NCI-H510A (cell line): ENCODE measurements around the gene TCF3.

Source experiments
- DNase-seq: peaks from one replicate; lab custom pipeline; 2025; lab: John Stamatoyannopoulos, UW

The TCF3 gene

GRCh38 chr19:1630012-1630411 lies 22.4 kb downstream of the TCF3 start:
- DNase-seq = no peak

DNA sequence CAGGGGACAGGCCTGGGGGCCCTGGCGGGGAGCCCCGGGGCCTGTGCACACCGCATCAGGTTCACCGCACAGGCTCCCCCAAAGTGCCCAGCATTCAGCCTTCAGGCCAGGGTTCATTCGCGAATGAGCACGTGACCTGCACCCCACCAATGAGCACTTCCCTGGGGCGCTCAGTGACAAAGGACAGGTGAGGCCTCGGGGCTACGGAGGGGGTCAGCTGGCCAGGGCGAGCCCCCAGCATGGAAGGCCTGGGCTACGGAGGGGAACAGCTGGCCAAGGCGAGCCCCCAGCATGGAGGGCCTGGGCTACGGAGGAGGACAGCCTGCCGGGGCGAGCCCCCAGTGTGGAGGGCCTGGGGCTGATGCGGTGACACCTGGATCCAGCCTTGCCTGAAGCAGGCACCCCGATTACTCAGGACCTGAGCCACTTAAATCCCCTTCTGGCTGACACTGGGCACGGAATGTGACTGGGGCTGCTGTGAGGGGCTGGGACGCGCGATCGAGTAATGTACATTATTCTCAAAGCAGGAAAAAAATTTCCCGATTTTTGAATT lies 23.1 kb downstream of the TCF3 start:
- no peak for DNase-seq

- DNase-seq = no peak
Observed at GRCh38 chr19:1627194-1627593, 25.2 kb downstream of the TCF3 start.

DNA sequence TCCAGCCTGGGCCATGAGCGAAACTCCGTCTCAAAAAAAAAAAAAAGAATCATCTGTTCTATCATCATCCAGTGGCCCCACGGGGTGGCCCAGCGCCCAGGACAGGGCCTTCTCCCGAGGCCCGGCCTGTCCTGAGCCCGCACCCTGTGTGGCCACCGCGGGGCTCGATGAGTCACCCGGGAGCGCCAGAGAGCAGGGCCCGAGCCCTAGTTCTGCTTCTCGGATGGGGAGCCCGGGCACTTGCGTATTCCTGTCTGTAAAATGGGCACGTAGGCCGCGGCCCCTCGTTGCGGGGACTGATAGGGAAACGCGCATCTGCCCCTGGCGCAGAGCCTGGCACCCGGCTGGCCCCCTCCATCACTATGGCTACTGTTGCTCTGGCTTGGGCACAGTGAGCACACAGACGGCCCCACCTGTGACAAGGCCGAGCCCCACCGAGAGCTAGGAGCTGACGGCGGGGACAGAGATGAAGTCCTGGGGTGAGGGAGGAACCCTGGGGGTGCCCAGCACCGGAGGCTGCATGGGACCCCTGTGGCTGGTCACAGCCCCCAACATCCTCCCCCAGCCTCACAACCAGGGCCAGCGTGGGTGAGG lies 25.9 kb downstream of the TCF3 start:
- no peak for DNase-seq

DNA sequence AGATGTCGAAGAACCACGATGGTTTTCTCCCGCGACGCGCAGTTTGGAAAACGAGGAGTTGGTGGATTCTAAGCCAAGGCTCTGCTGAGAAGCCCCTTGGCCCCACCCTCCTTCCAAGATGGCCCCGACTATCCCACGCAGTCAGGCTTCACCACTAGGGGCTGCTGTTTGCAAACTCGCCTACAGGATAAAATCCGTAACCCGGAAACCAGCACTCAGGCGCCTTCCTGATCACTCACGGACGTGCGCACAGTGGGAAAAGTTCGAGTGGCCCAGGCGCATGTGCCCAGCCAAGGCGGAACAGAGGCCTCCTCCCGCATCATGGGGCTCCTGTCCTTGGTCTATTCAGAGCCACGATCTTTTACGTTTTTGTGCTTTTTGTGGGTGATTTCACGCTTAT lies 28.0 kb downstream of the TCF3 start:
- no peak for DNase-seq

DNA sequence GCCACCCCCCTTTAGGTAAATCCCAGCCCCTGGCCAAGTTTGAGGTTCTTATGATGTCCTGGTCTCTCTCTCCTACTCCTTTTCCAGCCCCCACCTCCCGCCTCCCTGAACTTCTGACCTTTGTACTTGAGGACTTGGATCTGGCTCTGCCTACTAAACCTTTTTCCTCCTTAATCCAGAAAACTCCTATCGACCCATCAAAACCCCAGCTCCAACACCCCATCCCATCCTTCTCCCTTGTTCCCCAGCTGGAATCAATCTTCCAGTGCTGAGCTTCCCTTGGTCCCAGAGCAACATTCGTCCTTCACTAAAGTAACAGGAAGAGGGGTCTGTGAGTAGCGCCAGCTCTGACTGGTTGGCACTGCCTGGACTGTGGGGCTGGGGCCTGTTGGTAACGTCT lies 29.9 kb downstream of the TCF3 start:
- DNase-seq = no peak

GRCh38 chr19:1622007-1622406 lies 30.4 kb downstream of the TCF3 start:
- DNase-seq = no peak

DNA sequence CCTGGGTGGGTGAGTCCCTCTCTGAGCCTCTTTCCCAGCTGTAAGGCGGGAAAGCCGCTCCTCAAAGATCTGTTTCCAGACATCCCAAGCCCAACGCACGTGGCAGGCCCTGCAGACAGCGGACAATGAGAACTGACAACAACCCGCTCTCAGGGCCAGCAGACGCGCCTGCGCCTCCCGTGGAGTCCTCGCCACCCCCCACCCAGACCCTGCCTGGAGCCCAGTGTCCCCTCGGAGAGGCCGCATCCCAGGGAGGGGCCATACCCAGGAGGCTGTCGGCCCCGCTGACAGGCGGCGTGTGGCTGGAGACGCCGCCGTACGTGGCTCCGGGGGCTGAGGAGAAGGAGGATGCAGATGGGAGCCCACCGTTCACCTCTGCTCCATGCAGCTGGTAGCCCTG lies 30.8 kb downstream of the TCF3 start:
- no peak for DNase-seq

DNA sequence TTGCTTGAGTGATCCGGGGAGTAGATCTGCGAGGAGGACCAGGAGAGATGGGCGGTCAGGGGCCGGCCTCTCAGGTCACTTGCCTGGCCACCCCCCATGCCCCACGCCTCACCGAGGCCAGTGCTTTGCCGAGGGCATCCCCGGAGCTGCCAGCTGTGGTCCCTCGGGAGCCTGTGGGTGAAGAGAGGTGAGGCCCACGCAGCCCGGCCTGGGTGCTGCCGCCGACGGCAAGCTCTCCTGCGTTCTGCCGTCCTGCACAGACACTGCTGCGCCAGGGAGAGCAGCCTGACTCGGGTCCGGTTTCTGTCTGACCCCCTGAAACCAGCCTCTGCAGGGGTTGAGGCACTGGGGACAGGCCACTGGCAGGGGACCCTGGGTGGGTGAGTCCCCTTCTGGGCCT lies 31.4 kb downstream of the TCF3 start:
- DNase-seq = no peak

- no peak for DNase-seq
Observed at GRCh38 chr19:1620502-1620901, 31.9 kb downstream of the TCF3 start.

DNA sequence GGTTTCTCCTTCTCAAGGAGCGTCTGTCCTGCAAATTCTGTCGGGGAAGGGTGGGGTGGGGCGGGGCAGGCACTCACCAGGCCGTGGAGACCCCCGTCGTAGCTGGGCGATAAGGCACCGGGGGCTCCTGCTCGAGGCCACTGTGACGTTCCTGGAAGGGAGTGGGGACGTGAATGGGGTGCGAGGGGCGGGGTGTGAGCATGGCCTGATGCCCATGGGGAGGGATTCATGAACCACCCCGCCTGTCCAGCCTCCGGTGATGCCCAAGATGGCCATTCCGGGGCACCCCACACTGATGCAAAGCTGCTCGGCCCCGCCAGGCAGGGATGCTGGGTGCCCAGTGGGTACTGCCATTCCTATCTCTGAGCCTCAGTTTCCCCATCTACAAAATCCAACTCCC lies 32.7 kb downstream of the TCF3 start:
- no peak for DNase-seq

DNA sequence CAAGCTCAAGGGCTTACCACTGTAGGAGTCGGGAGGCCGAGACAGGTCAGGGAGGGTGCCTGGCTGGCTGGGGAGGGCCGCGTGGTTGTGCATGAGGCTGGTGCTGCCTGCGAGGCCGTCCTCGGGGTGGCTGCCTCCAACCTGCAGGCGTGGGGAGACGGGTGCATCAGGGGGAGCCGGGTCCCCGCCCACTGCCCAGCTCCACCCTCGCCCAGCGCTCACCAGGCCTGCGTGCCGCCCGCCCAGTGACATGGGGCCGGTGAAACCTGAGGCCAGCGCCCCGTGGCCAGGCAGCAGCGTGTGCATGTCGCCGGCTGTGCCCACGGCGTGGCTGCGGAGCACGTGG lies 33.3 kb downstream of the TCF3 start:
- no peak for DNase-seq

DNA sequence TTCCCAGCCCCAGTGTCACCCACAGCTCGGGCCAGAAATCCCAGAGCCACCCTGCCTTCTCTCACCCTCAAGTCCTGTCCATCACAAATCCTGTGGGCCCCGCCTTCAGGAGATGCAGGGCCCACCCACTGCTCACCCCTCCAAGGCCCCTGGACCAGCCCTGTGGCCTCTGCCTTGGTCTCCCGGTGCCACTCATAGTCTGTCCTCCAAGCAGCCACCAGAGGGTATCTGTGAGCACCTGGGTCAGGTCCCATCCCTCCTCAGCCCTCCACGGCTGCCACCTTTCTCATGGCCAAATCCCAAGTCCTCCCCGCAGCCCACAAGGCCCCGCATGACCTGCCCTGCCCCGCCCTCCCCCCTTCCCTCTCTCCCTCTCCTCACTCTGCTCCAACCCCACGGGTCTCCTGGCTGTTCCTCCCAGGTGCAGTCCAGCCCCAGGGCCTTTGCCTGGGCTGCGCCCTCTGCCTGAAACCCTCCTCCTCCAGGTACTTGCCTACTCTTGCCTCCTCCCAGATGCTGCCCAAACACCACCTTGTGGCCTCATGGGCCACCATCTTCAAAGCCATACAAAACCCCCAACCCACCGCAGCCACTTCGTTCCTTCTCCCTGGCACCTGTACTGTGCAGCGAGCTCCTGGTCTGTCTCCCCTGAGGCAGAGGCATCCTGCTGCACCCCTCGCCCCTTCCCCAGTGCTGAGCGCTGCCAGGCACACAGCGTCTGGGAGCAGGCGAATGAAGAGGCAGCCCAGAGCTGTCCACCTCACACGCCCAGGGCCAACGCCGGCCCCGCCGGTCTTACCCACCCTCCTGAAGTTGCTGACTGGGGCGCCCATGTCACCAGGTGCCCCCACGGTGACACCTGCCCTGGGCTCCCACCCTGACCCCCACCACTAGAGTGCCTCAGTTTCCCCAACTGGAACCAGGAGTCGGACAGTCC lies 34.0 kb downstream of the TCF3 start:
- DNase-seq = no peak

DNA sequence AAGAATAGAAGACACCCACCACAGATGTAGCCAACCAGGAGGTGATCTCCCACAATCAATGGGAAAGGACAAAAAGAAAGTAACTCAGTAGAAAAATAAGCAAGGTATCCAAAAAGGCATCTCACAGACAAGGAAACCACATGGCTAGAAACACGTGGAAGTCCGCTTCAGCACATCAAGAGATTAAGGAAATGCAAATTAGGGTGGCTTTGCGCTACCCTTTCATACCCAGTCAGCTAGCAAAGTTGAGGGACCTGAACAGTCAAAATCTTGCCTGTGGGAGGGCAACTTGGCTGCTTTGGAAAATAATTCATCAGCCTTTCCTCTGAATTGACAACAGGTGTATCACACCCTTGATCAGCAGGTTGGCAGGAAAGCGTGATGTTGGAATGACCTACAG lies 35.5 kb downstream of the TCF3 start:
- no peak for DNase-seq

- DNase-seq = no peak
Observed at GRCh38 chr19:1616396-1616795, 36.0 kb downstream of the TCF3 start.

DNA sequence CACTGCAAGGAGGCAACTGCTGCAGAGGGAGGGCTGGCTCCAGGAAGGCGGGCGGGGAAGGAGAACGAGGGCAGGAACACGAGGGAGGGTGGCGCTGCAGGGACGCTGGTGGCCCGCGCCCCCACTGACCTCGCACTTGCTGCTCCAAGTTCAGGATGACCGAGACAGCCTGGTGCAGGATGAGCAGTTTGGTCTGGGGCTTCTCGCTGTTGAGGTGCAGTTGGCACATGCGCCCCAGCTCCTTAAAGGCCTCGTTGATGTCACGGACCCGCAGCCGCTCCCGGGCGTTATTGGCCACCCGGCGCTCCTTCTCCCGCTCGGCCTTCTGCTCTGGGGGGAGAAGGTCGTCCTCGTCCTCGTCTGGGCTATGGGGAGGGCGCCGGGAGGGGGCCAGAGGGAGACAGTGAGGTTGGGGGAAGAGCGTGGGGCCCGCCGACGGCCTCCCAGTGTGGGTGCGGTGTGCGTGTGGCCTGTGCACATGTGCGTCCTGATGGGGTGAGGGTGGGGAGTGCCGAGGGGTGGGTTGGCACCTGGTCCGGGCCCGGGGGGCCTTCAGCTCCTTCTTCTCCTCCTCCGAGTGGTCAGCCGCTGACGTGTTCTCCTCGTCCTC lies 37.2 kb downstream of the TCF3 start:
- no peak for DNase-seq

GRCh38 chr19:1613808-1614570 lies 38.4 kb downstream of the TCF3 start:
- DNase-seq = no peak

DNA sequence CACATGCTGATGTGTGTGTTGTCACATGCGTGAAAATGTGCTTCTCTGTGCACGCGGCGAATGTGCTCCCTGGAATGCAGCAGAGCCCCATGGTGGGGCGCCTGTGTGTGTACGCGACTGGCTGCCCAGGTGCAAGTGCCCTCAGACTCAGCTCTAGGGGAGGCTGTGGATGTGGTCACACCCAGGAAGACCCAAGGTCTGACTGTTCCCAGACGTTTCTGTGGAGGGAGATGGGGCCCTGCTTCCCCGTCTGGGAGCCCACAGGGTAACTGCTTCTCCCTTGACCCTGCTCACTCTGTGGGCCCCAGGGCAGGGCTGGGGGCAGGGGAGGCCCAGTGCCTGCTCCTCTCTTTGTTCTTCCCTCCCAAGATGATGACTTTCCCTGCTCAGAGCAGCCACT lies 39.3 kb downstream of the TCF3 start:
- DNase-seq = no peak

- no peak for DNase-seq
Observed at GRCh38 chr19:1612114-1613086, 40.0 kb downstream of the TCF3 start.

DNA sequence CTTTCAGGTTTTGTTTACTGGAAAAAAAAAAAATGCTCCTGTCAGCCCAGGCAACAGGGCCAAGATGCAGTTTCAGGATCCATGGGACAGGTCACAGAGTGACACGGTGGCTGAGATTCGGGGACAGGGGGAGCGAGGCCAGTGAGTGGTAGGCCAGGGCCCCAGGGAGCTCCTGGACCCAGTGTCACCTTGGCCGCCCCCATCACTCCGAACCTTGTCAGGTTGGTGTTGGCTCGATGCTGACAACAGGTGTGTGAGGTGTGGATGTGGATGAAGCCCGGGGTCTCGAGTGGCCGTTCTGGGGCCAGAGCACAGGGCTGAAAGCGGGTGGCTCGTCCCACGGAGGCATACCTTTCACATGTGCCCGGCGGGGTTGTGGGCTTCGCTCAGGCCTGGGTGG lies 41.1 kb downstream of the TCF3 start:
- DNase-seq = no peak

GRCh38 chr19:1610579-1610978 lies 41.8 kb downstream of the TCF3 start:
- DNase-seq = no peak
